ENCODE measurements around the gene STARD3. TPM values are rescaled to one million over a fixed set of nuclear protein-coding genes. Genes with fewer than 3 reads are reported as not detected.

Gene STARD3
- total and polyA plus RNA-seq, 7 donors: 21.0 to 59.2 (median 37.0) TPM

- peaks cover 0 to 80% (median 48%) of the 10 kb centered on the region in 4 donors for H3K4me1 ChIP-seq
- no peak overlapping the region for H3K27ac ChIP-seq
Measured at GRCh38 chr17:39639043-39639442, 2.1 kb downstream of the STARD3 start.

GRCh38 chr17:39639566-39640458 lies 2.9 kb downstream of the STARD3 start:
- Histone ChIP-seq H3K4me1 (peaks cover 0 to 72% (median 44%) of the 10 kb centered on the region in 4 donors), H3K27me3 (no peaks in the 10 kb centered on the region), H3K9me3 (no peaks in the 10 kb centered on the region), H3K4me3 (no peak overlapping the region), H3K36me3 (no peaks in the 10 kb centered on the region), H3K27ac (no peak overlapping the region)
- TF ChIP-seq POLR2AphosphoS5 (IDR thresholded peaks at IDR 0.05) (no peak), EP300 (IDR thresholded peaks at IDR 0.05) (no peak)
- DNase-seq: no peak
- 89 to 92% methylated on average over 11 of the region's 11 CpGs for WGBS, 2 donors
- intact Hi-C loops (cut with DNase I): no loop called here

More at GRCh38 chr17:39639043-39639442, 2.1 kb downstream of the STARD3 start:
- Histone ChIP-seq H3K4me3 (no peak overlapping the region), H3K36me3 (no peaks in the 10 kb centered on the region), H3K9me3 (no peaks in the 10 kb centered on the region), H3K27me3 (no peaks in the 10 kb centered on the region)
- intact Hi-C loops (cut with DNase I): no loop called here
- no peak for DNase-seq
- TF ChIP-seq POLR2A (IDR thresholded peaks at IDR 0.05) (no peak), CTCF (IDR thresholded peaks at IDR 0.05) (no peak), EP300 (IDR thresholded peaks at IDR 0.05) (no peak), POLR2AphosphoS5 (IDR thresholded peaks at IDR 0.05) (no peak)
- 75 to 77% methylated on average over 2 of the region's 2 CpGs for WGBS, 2 donors

- no peak for DNase-seq
- TF ChIP-seq CTCF (IDR thresholded peaks at IDR 0.05): no peak
- no peak for TF ChIP-seq POLR2A (IDR thresholded peaks at IDR 0.05)
- no peak for TF ChIP-seq EP300 (IDR thresholded peaks at IDR 0.05)
- no peak overlapping the region for H3K27ac ChIP-seq
- WGBS, 2 donors: 45 to 51% methylated on average over 4 of the region's 4 CpGs
- no peak overlapping the region for H3K4me3 ChIP-seq
- H3K9me3 ChIP-seq: no peaks in the 10 kb centered on the region
- H3K27me3 ChIP-seq: no peaks in the 10 kb centered on the region
- no peaks in the 10 kb centered on the region for H3K36me3 ChIP-seq
- intact Hi-C loops (cut with DNase I): no loop called here
- H3K4me1 ChIP-seq: peaks cover 0 to 66% (median 44%) of the 10 kb centered on the region in 4 donors
Measured at GRCh38 chr17:39640591-39641031, 3.7 kb downstream of the STARD3 start.

- no peak for DNase-seq
- Histone ChIP-seq H3K4me1 (peaks cover 0 to 61% (median 42%) of the 10 kb centered on the region in 4 donors), H3K27ac (no peak overlapping the region), H3K36me3 (no peaks in the 10 kb centered on the region), H3K4me3 (no peak overlapping the region), H3K9me3 (no peaks in the 10 kb centered on the region), H3K27me3 (no peaks in the 10 kb centered on the region)
- 98 to 99% methylated on average over 4 of the region's 4 CpGs for WGBS, 2 donors
- TF ChIP-seq POLR2AphosphoS5 (IDR thresholded peaks at IDR 0.05) (no peak), POLR2A (IDR thresholded peaks at IDR 0.05) (no peak), EP300 (IDR thresholded peaks at IDR 0.05) (no peak), CTCF (IDR thresholded peaks at IDR 0.05) (no peak)
- intact Hi-C loops (cut with DNase I): no loop called here
Measured at GRCh38 chr17:39641097-39641496, 4.2 kb downstream of the STARD3 start.

- intact Hi-C loops (cut with DNase I): no loop called here
- H3K27ac ChIP-seq: no peak overlapping the region
- no peaks in the 10 kb centered on the region for H3K9me3 ChIP-seq
- no peaks in the 10 kb centered on the region for H3K36me3 ChIP-seq
- H3K4me3 ChIP-seq: no peak overlapping the region
- WGBS, 2 donors: 80 to 81% methylated on average over 7 of the region's 7 CpGs
- TF ChIP-seq POLR2AphosphoS5 (IDR thresholded peaks at IDR 0.05) (no peak), POLR2A (IDR thresholded peaks at IDR 0.05) (no peak), CTCF (IDR thresholded peaks at IDR 0.05) (no peak), EP300 (IDR thresholded peaks at IDR 0.05) (no peak)
- no peaks in the 10 kb centered on the region for H3K27me3 ChIP-seq
- no peak for DNase-seq
- peaks cover 0 to 54% (median 36%) of the 10 kb centered on the region in 4 donors for H3K4me1 ChIP-seq
Measured at GRCh38 chr17:39641883-39642282, 4.9 kb downstream of the STARD3 start.

Measured in sigmoid colon (tissue), 7 donors.